HepG2 (cell line): Measurements from ENCODE around the gene ALDH3A2. TPM values are rescaled to one million over a fixed set of nuclear protein-coding genes. Genes with fewer than 3 reads are reported as not detected.

Source experiments
- ESRRA ChIP-seq: sonication (generic); formaldehyde crosslinking; IDR thresholded peaks from 2 replicates; pipeline ENCODE4 v1.5.1; 2020; ENCODE audit warnings: mild to moderate bottlenecking, low read depth, missing genetic modification reagents
- FOXK1 ChIP-seq: sonication (generic); formaldehyde crosslinking; IDR thresholded peaks from 2 replicates; pipeline ENCODE4 v1.4.0; 2020; ENCODE audit warnings: low read depth, missing genetic modification reagents, borderline replicate concordance
- FOXP4 ChIP-seq: sonication (generic); formaldehyde crosslinking; IDR thresholded peaks from 2 replicates; pipeline ENCODE4 v1.4.0; 2020; ENCODE audit warnings: missing genetic modification reagents
- GATAD2A ChIP-seq: IDR thresholded peaks from 2 replicates; pipeline ENCODE4 v1.6.1; 2016
- HDAC1 ChIP-seq: sonication (generic); formaldehyde crosslinking; IDR thresholded peaks from 2 replicates; pipeline ENCODE4 v1.5.1; 2020; ENCODE audit warnings: mild to moderate bottlenecking, missing genetic modification reagents
- HNRNPH1 ChIP-seq: fragments of 200-400 bp; formaldehyde crosslinking; optimal IDR thresholded peaks from 2 replicates; pipeline ENCODE3; 2017; ENCODE audit warnings: mild to moderate bottlenecking, low read depth, low read length
- IKZF5 ChIP-seq: IDR thresholded peaks from 2 replicates; pipeline ENCODE4 v1.6.1; 2018; ENCODE audit warnings: missing genetic modification reagents, mild to moderate bottlenecking, missing compliant biosample characterization
- JUND ChIP-seq: sonication (generic); formaldehyde crosslinking; IDR thresholded peaks from 2 replicates; pipeline ENCODE4 v1.8.0; 2022; ENCODE audit warnings: mild to moderate bottlenecking, missing genetic modification reagents
- MED1 ChIP-seq: sonication (generic); formaldehyde crosslinking; IDR thresholded peaks from 2 replicates; pipeline ENCODE4 v1.4.0; 2020; ENCODE audit warnings: missing genetic modification reagents
- NFYC ChIP-seq: IDR thresholded peaks from 2 replicates; pipeline ENCODE4 v1.6.1; 2016; ENCODE audit warnings: missing genetic modification reagents, missing compliant biosample characterization
- RARA ChIP-seq: IDR thresholded peaks from 2 replicates; pipeline ENCODE4 v1.6.1; 2016; ENCODE audit warnings: missing genetic modification reagents, missing compliant biosample characterization
- RORA ChIP-seq: sonication (generic); formaldehyde crosslinking; IDR thresholded peaks from 2 replicates; pipeline ENCODE4 v1.5.0; 2020; ENCODE audit warnings: mild to moderate bottlenecking, missing genetic modification reagents, moderate library complexity
- SAP130 ChIP-seq: IDR thresholded peaks from 2 replicates; pipeline ENCODE4 v1.6.1; 2016; ENCODE audit warnings: low read depth
- SMARCC2 ChIP-seq: fragments of 450-650 bp; IDR thresholded peaks from 2 replicates; pipeline ENCODE4 v1.6.1; 2017; ENCODE audit warnings: antibody characterized with exemption, mild to moderate bottlenecking
- TBX2 ChIP-seq: sonication (generic); formaldehyde crosslinking; IDR thresholded peaks from 2 replicates; pipeline ENCODE4 v1.5.0; 2020; ENCODE audit warnings: missing genetic modification reagents, mild to moderate bottlenecking, borderline replicate concordance
- ZBTB42 ChIP-seq: sonication (generic); formaldehyde crosslinking; IDR thresholded peaks from 2 replicates; pipeline ENCODE4 v1.5.0; 2020; ENCODE audit warnings: mild to moderate bottlenecking, missing genetic modification reagents
- ZGPAT ChIP-seq: IDR thresholded peaks from 2 replicates; pipeline ENCODE4 v1.6.1; 2016; ENCODE audit warnings: mild to moderate bottlenecking
- ZNF160 ChIP-seq: sonication (generic); formaldehyde crosslinking; IDR thresholded peaks from 2 replicates; pipeline ENCODE4 v1.8.0; 2022; ENCODE audit warnings: mild to moderate bottlenecking, inconsistent platforms, missing genetic modification reagents
- ZNF180 ChIP-seq: sonication (generic); formaldehyde crosslinking; IDR thresholded peaks from 2 replicates; pipeline ENCODE4 v1.4.0; 2020; ENCODE audit warnings: low read depth, missing genetic modification reagents, borderline replicate concordance
- ZNF263 ChIP-seq: sonication (generic); formaldehyde crosslinking; IDR thresholded peaks from 2 replicates; pipeline ENCODE4 v1.4.0; 2020; ENCODE audit warnings: missing genetic modification reagents
- ZNF337 ChIP-seq: sonication (generic); formaldehyde crosslinking; IDR thresholded peaks from 2 replicates; pipeline ENCODE4 v1.5.1; 2020; ENCODE audit warnings: missing genetic modification reagents, low read depth, mild to moderate bottlenecking, borderline replicate concordance
- ZNF431 ChIP-seq: sonication (generic); formaldehyde crosslinking; IDR thresholded peaks from 2 replicates; pipeline ENCODE4 v1.9.0; 2022; ENCODE audit warnings: missing genetic modification reagents, low read depth, mild to moderate bottlenecking, borderline replicate concordance
- ZNF550 ChIP-seq: sonication (generic); formaldehyde crosslinking; IDR thresholded peaks from 2 replicates; pipeline ENCODE4 v1.4.0; 2020; ENCODE audit warnings: mild to moderate bottlenecking, missing genetic modification reagents, borderline replicate concordance
- ZNF567 ChIP-seq: sonication (generic); formaldehyde crosslinking; IDR thresholded peaks from 2 replicates; pipeline ENCODE4 v1.8.1; 2023; ENCODE audit warnings: mild to moderate bottlenecking, missing genetic modification reagents, borderline replicate concordance
- ZNF569 ChIP-seq: sonication (generic); formaldehyde crosslinking; IDR thresholded peaks from 2 replicates; pipeline ENCODE4 v1.5.0; 2020; ENCODE audit warnings: mild to moderate bottlenecking, missing genetic modification reagents, moderate library complexity, borderline replicate concordance
- ZNF605 ChIP-seq: sonication (generic); formaldehyde crosslinking; IDR thresholded peaks from 2 replicates; pipeline ENCODE4 v1.8.0; 2022; ENCODE audit warnings: mild to moderate bottlenecking, missing genetic modification reagents
- ZNF816 ChIP-seq: sonication (generic); formaldehyde crosslinking; IDR thresholded peaks from 2 replicates; pipeline ENCODE4 v1.8.0; 2022; ENCODE audit warnings: missing genetic modification reagents, mild to moderate bottlenecking, borderline replicate concordance
- polyA plus RNA-seq, 8 experiments: library from polyadenylated mRNA; depleted of rRNA in 3 of 8; stranded (reverse) in 7 of 8; unstranded in 1 of 8; fragments of >200 nt; fragmentation: Illumina TruSeq in 4 of 8; extraction: Trizol in 4 of 8; gene quantifications; 2 replicates each; pipeline versions ENCODE4 v1.2.1 to v1.2.3, GENCODE V29; 2011 to 2016; ENCODE audit warnings: low read depth in 4 of 8, missing spikeins in 1 of 8, mixed read lengths in 1 of 8; ENCODE audit not compliant: insufficient read depth in 1 of 8
- total RNA-seq, 5 experiments: library from RNA; depleted of rRNA; stranded (reverse); fragments of >200 nt; fragmentation: Illumina TruSeq; extraction: Trizol; gene quantifications; 2 replicates each; pipeline ENCODE4 v1.2.3, GENCODE V29; 2016; ENCODE audit warnings: low read depth in 1 of 5

The ALDH3A2 gene
- total and polyA plus RNA-seq, 2 of the 13 experiments (the other 11 are each of a cell fraction or from before 2014, with no cell fraction given): 80.8 to 180 TPM

GRCh38 chr17:19646788-19647696, 1.5 kb upstream of the ALDH3A2 start (continued):
- no peak for TF ChIP-seq RORA (CRISPR knock-in tag)
- peak; percentile 67 for TF ChIP-seq HDAC1 (CRISPR knock-in tag)
- TF ChIP-seq SMARCC2: no peak
- TF ChIP-seq ZNF550 (CRISPR knock-in tag): no peak
- TF ChIP-seq JUND (CRISPR knock-in tag): peak; percentile 93
- no peak for TF ChIP-seq HNRNPH1
- TF ChIP-seq ZNF816 (CRISPR knock-in tag): peak; percentile 62; the same call in 1 of the 2 replicates
- peak; percentile 43; the same call in 1 of the 2 replicates for TF ChIP-seq ESRRA
- peak; percentile 93 for TF ChIP-seq GATAD2A (CRISPR knock-in tag)
- no peak for TF ChIP-seq ZNF569 (CRISPR knock-in tag)
- TF ChIP-seq FOXK1 (CRISPR knock-in tag): peak; percentile 42; the same call in 1 of the 2 replicates
- 0 out of 2 replicates have a peak, but pooled peaks have one; percentile 9 for TF ChIP-seq NFYC (CRISPR knock-in tag)
- no peak for TF ChIP-seq ZNF567 (CRISPR knock-in tag)
- peak; percentile 88 for TF ChIP-seq ZNF263 (CRISPR knock-in tag)
- TF ChIP-seq ZGPAT (CRISPR knock-in tag): peak; percentile 63; the same call in 1 of the 2 replicates
- peak; percentile 81 for TF ChIP-seq RARA (CRISPR knock-in tag)
- no peak for TF ChIP-seq ZNF180
- no peak for TF ChIP-seq ZBTB42 (CRISPR knock-in tag)
- peak; percentile 80 for TF ChIP-seq FOXP4
- peak; percentile 77 for TF ChIP-seq MED1
- TF ChIP-seq ZNF431: no peak
- peak; percentile 65; the same call in 1 of the 2 replicates for TF ChIP-seq IKZF5
- peak; percentile 74 for TF ChIP-seq SAP130 (CRISPR knock-in tag)
- TF ChIP-seq ZNF160 (CRISPR knock-in tag): no peak
- TF ChIP-seq ZNF605: 0 out of 2 replicates have a peak, but pooled peaks have one; percentile 35
- peak; percentile 62; the same call in 1 of the 2 replicates for TF ChIP-seq TBX2 (CRISPR knock-in tag)
- no peak for TF ChIP-seq ZNF337
